PC-9 (cell line): ENCODE measurements around the gene DLGAP5.

Experiments used
- CTCF ChIP-seq: fragments of 200-600 bp; sonication (generic); conservative IDR thresholded peaks from 2 replicates; pipeline ENCODE4 v1.6.1; 2017; ENCODE audit warnings: mixed run types, antibody characterized with exemption, mild to moderate bottlenecking, moderate library complexity
- EZH2 ChIP-seq: fragments of 200-600 bp; sonication (generic); IDR thresholded peaks from 2 replicates; pipeline ENCODE4 v1.8.0; 2017; ENCODE audit warnings: antibody characterized with exemption, low read depth

GRCh38 chr14:55136885-55137786 is 54.2 kb downstream of the DLGAP5 start:
- no peak for TF ChIP-seq CTCF
- no peak for TF ChIP-seq EZH2
